HG03025 (cell line): ENCODE measurements around the gene OR4E2.
"Not testable (repeated sequence)": the region's sequence is repeated elsewhere in the genome, so short reads cannot be mapped to it uniquely, and the experiment has no call there.

Source experiments
- ATAC-seq: cut with Tn5 transposase; IDR thresholded peaks from one replicate; pipeline ENCODE4 v1.9.1; 2021; ENCODE audit warnings: mild to moderate bottlenecking, moderate library complexity; ENCODE audit not compliant: unreplicated experiment, low FRiP score

The OR4E2 gene

GRCh38 chr14:21686468-21686867 lies 32.8 kb downstream of the OR4E2 start:
- ATAC-seq, result no peak

GRCh38 chr14:21694425-21694824 lies 40.8 kb downstream of the OR4E2 start:
- no peak for ATAC-seq

GRCh38 chr14:21697662-21698061 lies 44.0 kb downstream of the OR4E2 start:
- not testable (repeated sequence) for ATAC-seq

- not testable (repeated sequence) for ATAC-seq
These were observed 44.9 kb downstream of the OR4E2 start for GRCh38 chr14:21698538-21698937.

GRCh38 chr14:21699551-21699950 lies 45.9 kb downstream of the OR4E2 start:
- no peak for ATAC-seq

GRCh38 chr14:21702316-21702715 lies 48.7 kb downstream of the OR4E2 start:
- ATAC-seq, result no peak

GRCh38 chr14:21703357-21704326 lies 50.0 kb downstream of the OR4E2 start:
- ATAC-seq, result no peak

- no peak for ATAC-seq
These were observed 50.7 kb downstream of the OR4E2 start for GRCh38 chr14:21704338-21704737.

GRCh38 chr14:21711360-21711961 lies 57.8 kb downstream of the OR4E2 start:
- no peak for ATAC-seq

- ATAC-seq, result no peak
These were observed 58.4 kb downstream of the OR4E2 start for GRCh38 chr14:21712036-21712435.

- no peak for ATAC-seq
These were observed 60.8 kb downstream of the OR4E2 start for GRCh38 chr14:21714318-21714929.
